Right lobe of liver (tissue), 4 donors: ENCODE data around the gene PDGFD.

ENCODE experiments used
- CTCF ChIP-seq, 4 donors: fragments of 200-600 bp in 3 of 4; fragments of 450-650 bp in 1 of 4; IDR thresholded peaks; one replicate each; pipeline versions ENCODE4 v1.5.1 to v1.8.0; 2016 to 2022; ENCODE audit warnings: antibody characterized with exemption in 4 of 4, mild to moderate bottlenecking in 2 of 4
- POLR2A ChIP-seq: fragments of 450-650 bp; IDR thresholded peaks from one replicate; pipeline ENCODE4 v1.6.1; 2017; ENCODE audit warnings: antibody characterized with exemption, mild to moderate bottlenecking
- donor health status: DM: no; HTN: no; CAD: no.
- donor health status: DM: no; HTN: no; CAD: no.
- donor health status: DM: no; HTN: yes; CAD: no.

GRCh38 chr11:103924166-103925013, 239.6 kb downstream of the PDGFD start:
- TF ChIP-seq POLR2A (no peak), CTCF (IDR thresholded peaks at IDR 0.05) (no peak)
